Measurements from ENCODE around the gene KCTD1. TPM values are rescaled to one million over a fixed set of nuclear protein-coding genes. Genes with fewer than 3 reads are reported as not detected.

Gene KCTD1
- total and polyA plus RNA-seq, 10 of the 15 experiments (the other 5 are each of a cell fraction or from before 2014, with no cell fraction given), result 1.5 to 13.4 (median 5.5) TPM

DNA sequence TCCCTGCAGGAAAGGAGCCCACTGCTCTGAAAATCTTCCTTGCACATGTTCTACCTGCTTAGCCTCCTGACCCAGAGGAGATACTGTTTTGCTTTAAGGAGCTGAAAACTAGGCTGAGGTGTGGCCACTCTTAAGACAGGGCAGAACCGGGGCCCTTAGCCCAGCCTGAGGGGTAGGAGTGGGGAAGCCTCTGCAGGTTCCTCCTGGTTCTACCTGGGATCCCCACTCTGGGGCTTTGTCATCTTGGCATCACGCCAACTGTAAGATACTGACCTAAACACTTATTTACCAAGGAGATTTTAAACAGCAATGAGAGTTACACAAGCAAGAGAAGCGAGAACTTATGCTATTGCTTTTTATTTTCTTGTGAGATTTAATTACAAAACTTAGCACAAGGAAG is 86.9 kb downstream of the KCTD1 start:
- Histone ChIP-seq H3K4me1 (ENCODE audit: control insufficient read depth, insufficient read depth, low read length) (peaks cover 44% of the 10 kb centered on the region), H3K9ac (ENCODE audit: control insufficient read depth, insufficient read depth, low read length) (peak overlapping the region; percentile 1; the same call in 1 of the 2 replicates), H3K27me3 (replicated peaks in 1 of 2; ENCODE audit: control insufficient read depth in 2 of 2, insufficient read depth in 2 of 2, low read length in 1 of 2) (no peaks in the 10 kb centered on the region), H3K9me3 (replicated peaks; ENCODE audit: control insufficient read depth, insufficient read depth, low read length) (no peaks in the 10 kb centered on the region), H3K4me2 (ENCODE audit: control insufficient read depth, insufficient read depth) (peak overlapping the region; percentile 68), H4K20me1 (ENCODE audit: control insufficient read depth, insufficient read depth) (no peaks in the 10 kb centered on the region), H3K79me2 (ENCODE audit: control insufficient read depth, insufficient read depth, low read length) (no peaks in the 10 kb centered on the region), H3K4me3 (no peak overlapping the region), H3K36me3 (ENCODE audit: control insufficient read depth in 2 of 2, insufficient read depth in 2 of 2, low read length in 1 of 2) (peaks cover 0 to 2% of the 10 kb centered on the region in 2 experiments; a peak in 1 of 4 replicates), H2AFZ (ENCODE audit: control insufficient read depth, low read depth, low read length) (peak overlapping the region; percentile 39), H3K27ac (ENCODE audit: control insufficient read depth, insufficient read depth) (peak overlapping the region; percentile 75)
- 78% methylated on average over 3 of the region's 3 CpGs for WGBS (ENCODE audit: insufficient coverage, insufficient replicate concordance, low lambda C conversion rate, missing lambda C conversion rate)
- ChIA-PET CTCF (interaction anchor here (1.1 to 2.1 kb wide), 8 partner anchors 8 to 87 kb away, joined by 3 to 7 read pairs (median 4); partner anchors contain the start of gene KCTD1), RAD21 (ENCODE audit: unreplicated experiment) (interaction anchor here (0.8 to 1.5 kb wide), 4 partner anchors 9 to 37 kb away, joined by 3 to 5 read pairs (median 4); no protein-coding TSS in a partner anchor), POLR2A (interaction anchor here (0.8 to 1.5 kb wide), 2 partner anchors 8 to 22 kb away, joined by 3 to 4 read pairs; no protein-coding TSS in a partner anchor), SMC1A (ENCODE audit: uncharacterized antibody, unreplicated experiment) (interaction anchor here (0.9 to 3.1 kb wide), 13 partner anchors 8 to 108 kb away, joined by 3 to 21 read pairs (median 4); partner anchors contain the start of gene KCTD1)
- DNase-seq (ENCODE audit: low read depth, low spot score) (no peak), ATAC-seq (peak; percentile 13), FAIRE-seq (no peak)
- intact Hi-C loops (cut with micrococcal nuclease; ENCODE audit: unreplicated experiment), result loop anchor here (2.0 kb wide), 1 partner anchor 79 kb away; no protein-coding TSS in a partner anchor
- TF ChIP-seq SMAD1 (IDR thresholded peaks at IDR 0.05; ENCODE audit: low read depth, partially characterized antibody) (peak; percentile 50), SIX5 (IDR thresholded peaks at IDR 0.05; ENCODE audit: low read depth, low read length, severe bottlenecking) (no peak), ETV6 (conservative IDR thresholded peaks at IDR 0.05 in 1 of 2, IDR thresholded peaks at IDR 0.05 in 1 of 2; ENCODE audit: borderline replicate concordance in 1 of 2, low read depth in 1 of 2) (no peak), BCLAF1 (IDR thresholded peaks at IDR 0.05) (no peak)
- no TSS peak for BruUV-seq (replicated peaks)
- in situ Hi-C loops (cut with MboI), result no loop called here
